Ovary (tissue), 9 donors: ENCODE measurements around the gene MYL10. TPM values are rescaled to one million over a fixed set of nuclear protein-coding genes. Genes with fewer than 3 reads are reported as not detected.

Source experiments
- DNase-seq, 5 donors: peaks; one replicate each; pipeline ENCODE4 v3.0.0-alpha.2; 2019 to 2020
- H3K27ac ChIP-seq, 2 donors: fragments of 200-600 bp; one replicate each; pipeline versions ENCODE4 v1.5.1 to v1.8.0; 2019 to 2022
- H3K27me3 ChIP-seq: fragments of 200-600 bp; one replicate; pipeline ENCODE4 v1.8.0; 2022
- H3K36me3 ChIP-seq: fragments of 200-600 bp; sonication (generic); one replicate; pipeline ENCODE4 v1.5.1; 2019
- H3K4me1 ChIP-seq: one replicate; pipeline ENCODE4 v1.8.1; 2013; ENCODE audit warnings: mild to moderate bottlenecking, moderate library complexity; ENCODE audit not compliant: insufficient read depth
- H3K4me3 ChIP-seq: fragments of 200-600 bp; sonication (generic); one replicate; pipeline ENCODE4 v1.5.1; 2017
- H3K9me3 ChIP-seq, 2 donors: fragments of 200-600 bp in 1 of 2; sonication (generic) in 1 of 2; one replicate each; pipeline versions ENCODE4 v1.5.1 to v1.8.1; 2013 to 2019; ENCODE audit warnings: mild to moderate bottlenecking in 1 of 2, moderate library complexity in 1 of 2
- CTCF ChIP-seq, 3 donors: fragments of 450-650 bp in 2 of 3; fragments of 200-600 bp in 1 of 3; IDR thresholded peaks; one replicate each; pipeline versions ENCODE4 v1.5.1 to v1.8.0; 2016 to 2022; ENCODE audit warnings: antibody characterized with exemption in 3 of 3, mild to moderate bottlenecking in 1 of 3
- EP300 ChIP-seq: sonication (generic); formaldehyde crosslinking; IDR thresholded peaks from one replicate; pipeline ENCODE4 v1.6.1; 2017; ENCODE audit warnings: antibody characterized with exemption
- POLR2A ChIP-seq: fragments of 450-650 bp; IDR thresholded peaks from one replicate; pipeline ENCODE4 v1.6.1; 2017; ENCODE audit warnings: antibody characterized with exemption, mild to moderate bottlenecking, moderate library complexity
- WGBS, 3 donors: extraction: QIAGEN DNeasy Blood & Tissue Kit in 1 of 3; methylation state at CpG; one replicate each; pipeline versions ENCODE4 v1.1.5 to v1.1.7; 2013 to 2017; 5-methylcytosine and 5-hydroxymethylcytosine counted together
- intact Hi-C, 4 donors: fragments of 100-400 bp; cut with DNase I; formaldehyde crosslinking; loops; one replicate each; pipeline versions ENCODE4 v1.11.0 to v1.15.1; 2022 to 2023
- polyA plus RNA-seq, 2 donors: library from polyadenylated mRNA; stranded (reverse); fragments of 200-250 nt in 1 of 2; fragments of 350-450 nt in 1 of 2; fragmentation: Illumina TruSeq in 1 of 2; extraction: RNeasy Lipid Tissue Mini Kit (QIAGEN cat#74804) in 1 of 2; gene quantifications; one replicate each; pipeline ENCODE4 v1.2.3, GENCODE V29; 2013 to 2014
- total RNA-seq, 7 donors: library from RNA; depleted of rRNA in 2 of 7; stranded (reverse); fragments of >200 nt in 2 of 7; fragmentation: NEBNext Ultra II Directional in 3 of 7; extraction: Animal tissue kit (Norgen Biotek cat#: 25700) in 3 of 7; gene quantifications; one replicate each; pipeline versions ENCODE4 v1.1.0 to v1.2.4, GENCODE V29; 2016 to 2023
- donor health status: DM: no; HTN: no; CAD: no; lungs with moderate emphysema.
- donor health status: DM: no; HTN: no; CAD: no.
- donor health status: Bipolar disorder and iron deficiency.
- donor health status: DM: yes; HTN: yes; CAD: no.
- donor health status: DM: no; HTN: no; CAD: no.
- donor health status: DM: yes; HTN: yes; CAD: no.

Gene MYL10
- total and polyA plus RNA-seq, 9 donors: not detected

- no peaks in the 10 kb centered on the region for H3K9me3 ChIP-seq
- TF ChIP-seq POLR2A (no peak), CTCF (IDR thresholded peaks at IDR 0.05) (no peak), EP300 (no peak)
- no peak overlapping the region for H3K27ac ChIP-seq
- H3K27me3 ChIP-seq: no peaks in the 10 kb centered on the region
- intact Hi-C loops: no loop called here
- H3K4me1 ChIP-seq: no peaks in the 10 kb centered on the region
- 76 to 79% (median 78%) methylated on average over 15 of the region's 15 CpGs for WGBS, 3 donors
- DNase-seq: no peak
- no peaks in the 10 kb centered on the region for H3K36me3 ChIP-seq
- no peak overlapping the region for H3K4me3 ChIP-seq
These were observed 39.0 kb downstream of the MYL10 start for GRCh38 chr7:101589976-101590662.

DNA sequence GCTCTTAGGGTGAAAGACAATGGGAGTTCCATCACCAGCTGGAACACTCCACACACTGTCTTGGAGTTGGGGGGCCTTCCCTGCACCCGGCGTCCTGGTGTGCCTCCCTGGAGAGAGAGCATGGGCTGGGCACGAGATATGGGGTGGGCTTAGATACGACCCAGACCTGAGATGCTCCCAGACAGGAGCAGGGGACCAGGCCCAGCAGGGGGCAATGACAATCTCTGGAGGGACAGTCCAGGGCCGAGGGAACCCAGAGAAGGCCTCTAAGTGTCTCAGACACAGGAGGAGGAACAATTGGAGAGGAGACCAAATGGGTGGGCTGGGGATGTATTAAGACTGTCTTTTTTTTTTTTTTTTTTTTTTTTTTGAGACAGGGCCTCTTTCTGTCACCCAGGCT is 40.0 kb downstream of the MYL10 start:
- DNase-seq: no peak
- intact Hi-C loops: no loop called here
- H3K27ac ChIP-seq: no peak overlapping the region
- no peaks in the 10 kb centered on the region for H3K36me3 ChIP-seq
- 83 to 87% (median 86%) methylated on average over 5 of the region's 5 CpGs for WGBS, 3 donors
- no peaks in the 10 kb centered on the region for H3K4me1 ChIP-seq
- H3K27me3 ChIP-seq: no peaks in the 10 kb centered on the region
- H3K4me3 ChIP-seq: no peak overlapping the region
- no peaks in the 10 kb centered on the region for H3K9me3 ChIP-seq
- TF ChIP-seq CTCF (IDR thresholded peaks at IDR 0.05): no peak
- TF ChIP-seq POLR2A: no peak
- TF ChIP-seq EP300: no peak

- WGBS, 3 donors: 81 to 88% (median 85%) methylated on average over 9 of the region's 9 CpGs
- TF ChIP-seq EP300: no peak
- no peak for TF ChIP-seq CTCF (IDR thresholded peaks at IDR 0.05)
- TF ChIP-seq POLR2A: no peak
- Histone ChIP-seq H3K9me3 (no peaks in the 10 kb centered on the region), H3K27ac (no peak overlapping the region), H3K27me3 (no peaks in the 10 kb centered on the region), H3K4me3 (no peak overlapping the region), H3K4me1 (no peaks in the 10 kb centered on the region), H3K36me3 (no peaks in the 10 kb centered on the region)
- DNase-seq: no peak
- intact Hi-C loops: no loop called here
These were observed 40.8 kb downstream of the MYL10 start for GRCh38 chr7:101588131-101588935.

DNA sequence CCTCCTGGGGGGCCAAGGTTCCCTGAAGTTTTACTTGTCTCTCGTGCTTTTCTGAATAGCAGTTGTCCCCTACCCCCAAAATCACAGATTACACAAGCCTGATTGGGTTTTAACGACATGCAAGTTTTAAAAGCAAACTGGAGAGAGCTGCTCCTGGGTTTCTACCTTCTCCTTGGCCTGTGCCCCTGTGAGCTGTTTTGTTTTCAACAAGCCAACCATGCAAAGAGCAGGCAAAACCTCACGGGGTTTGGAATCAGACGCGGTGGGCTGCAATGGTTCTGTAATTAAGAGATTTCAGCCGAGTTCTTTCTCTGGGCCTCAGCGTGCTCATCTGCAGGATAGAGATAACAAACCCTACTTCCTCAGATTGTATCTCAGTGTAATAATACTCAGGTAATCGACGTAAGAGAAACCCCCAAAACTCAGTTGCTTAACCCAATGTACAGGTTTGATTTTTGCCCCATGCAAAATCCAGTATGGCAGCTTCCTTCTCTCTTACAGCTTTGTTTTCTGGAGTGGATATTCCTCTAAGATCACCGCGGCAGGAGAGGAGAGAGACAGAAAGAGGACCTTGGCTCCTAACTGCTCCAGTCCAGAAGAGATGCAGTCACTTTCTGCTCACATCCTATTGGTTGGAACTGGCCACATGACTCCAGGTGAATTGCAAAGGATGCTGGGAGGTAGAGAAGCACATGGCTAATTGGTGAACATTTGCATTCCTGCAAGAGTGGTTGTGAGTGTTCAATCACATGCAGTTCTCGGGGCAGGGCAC is 42.0 kb downstream of the MYL10 start:
- H3K27ac ChIP-seq: no peak overlapping the region
- no peak for TF ChIP-seq POLR2A
- no peak for TF ChIP-seq EP300
- H3K4me1 ChIP-seq: no peaks in the 10 kb centered on the region
- intact Hi-C loops: no loop called here
- H3K4me3 ChIP-seq: no peak overlapping the region
- WGBS, 3 donors: 49 to 64% (median 63%) methylated on average over 12 of the region's 12 CpGs
- H3K36me3 ChIP-seq: no peaks in the 10 kb centered on the region
- no peak for DNase-seq
- no peaks in the 10 kb centered on the region for H3K27me3 ChIP-seq
- H3K9me3 ChIP-seq: no peaks in the 10 kb centered on the region
